HG02610 (cell line): ENCODE results near the gene ME3.
A peak's percentile ranks its signal among the peaks of the same experiment; 100 is the strongest.

Experiments used
- ATAC-seq: cut with Tn5 transposase; IDR thresholded peaks from one replicate; pipeline ENCODE4 v1.9.1; 2021; ENCODE audit warnings: mild to moderate bottlenecking, moderate library complexity; ENCODE audit not compliant: unreplicated experiment

Gene ME3

GRCh38 chr11:86469491-86470388, 202.7 kb downstream of the ME3 start:
- no peak for ATAC-seq

GRCh38 chr11:86468169-86468568, 204.2 kb downstream of the ME3 start:
- ATAC-seq = no peak

DNA sequence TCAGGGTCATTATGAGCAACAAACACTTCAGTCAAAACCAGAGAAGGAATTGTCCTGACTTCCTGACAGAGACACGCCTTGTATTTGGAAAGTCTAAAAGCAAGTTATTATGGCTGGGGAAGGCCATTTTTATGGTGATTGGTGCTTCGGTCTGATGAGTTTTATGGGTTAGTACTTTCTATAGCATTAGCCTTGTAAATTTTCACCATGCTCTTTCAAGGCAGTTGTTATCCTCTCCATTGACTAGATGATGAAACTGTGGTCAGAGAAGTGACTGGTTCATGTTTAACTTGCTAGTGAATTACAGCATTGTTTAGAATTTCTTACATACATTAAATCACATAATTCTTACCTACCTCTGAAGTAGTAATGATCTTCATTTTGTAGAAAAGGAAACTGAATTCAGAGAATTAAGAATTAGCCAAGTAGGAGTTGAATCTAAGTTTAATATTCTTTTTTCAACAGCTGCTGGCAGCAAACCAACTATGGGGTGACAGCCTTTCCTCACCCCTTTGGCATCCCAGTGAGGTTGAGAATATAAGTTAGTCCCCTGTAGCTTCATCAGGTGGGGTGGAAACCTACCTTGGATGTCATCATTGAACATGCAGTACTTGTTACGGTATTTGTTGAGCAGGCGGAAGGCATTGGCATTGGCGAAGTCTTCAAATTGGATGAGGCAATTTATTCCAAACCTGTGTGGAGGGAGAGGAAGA, 207.8 kb downstream of the ME3 start:
- no peak for ATAC-seq

DNA sequence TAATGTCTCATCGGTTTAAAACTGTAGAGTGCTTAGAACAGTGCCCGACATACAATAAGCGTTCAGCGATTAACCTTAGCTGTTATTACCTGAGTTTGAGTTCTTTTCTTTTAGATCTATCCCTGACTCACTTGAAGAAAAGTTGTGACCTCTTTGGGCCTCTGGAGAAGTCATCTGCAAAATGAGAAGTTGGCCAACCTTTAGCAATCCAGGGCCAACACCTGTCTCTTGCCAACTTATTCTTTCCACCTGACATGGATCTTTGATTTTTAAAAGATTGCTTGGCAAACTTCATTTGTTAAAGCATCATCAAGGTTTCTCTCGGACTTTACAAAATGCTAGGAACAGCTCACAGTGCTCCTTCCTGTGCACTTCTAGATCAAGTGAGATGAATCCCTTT, 208.5 kb downstream of the ME3 start:
- ATAC-seq = no peak

DNA sequence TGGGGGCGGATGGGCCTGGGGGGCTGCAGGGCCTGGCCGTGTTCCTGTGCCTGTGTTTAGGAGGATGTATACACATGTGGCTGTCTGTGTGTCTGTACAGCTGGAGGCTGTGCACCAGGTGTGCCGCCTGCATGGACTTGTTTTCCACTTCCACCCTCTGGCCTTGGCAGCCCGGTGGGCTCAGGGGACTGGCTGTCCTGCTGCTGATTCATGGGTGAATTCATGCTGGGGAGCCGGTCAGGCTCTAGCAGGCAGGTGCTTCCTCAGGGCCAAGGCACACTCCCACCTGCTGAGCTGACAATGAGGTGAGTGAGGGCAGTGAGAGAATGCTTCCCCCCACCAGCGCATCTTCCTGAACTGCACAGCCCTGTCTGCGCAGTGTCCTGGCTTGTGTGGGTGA, 209.3 kb downstream of the ME3 start:
- no peak for ATAC-seq

- no peak for ATAC-seq
Measured at GRCh38 chr11:86461892-86462291, 210.5 kb downstream of the ME3 start.

DNA sequence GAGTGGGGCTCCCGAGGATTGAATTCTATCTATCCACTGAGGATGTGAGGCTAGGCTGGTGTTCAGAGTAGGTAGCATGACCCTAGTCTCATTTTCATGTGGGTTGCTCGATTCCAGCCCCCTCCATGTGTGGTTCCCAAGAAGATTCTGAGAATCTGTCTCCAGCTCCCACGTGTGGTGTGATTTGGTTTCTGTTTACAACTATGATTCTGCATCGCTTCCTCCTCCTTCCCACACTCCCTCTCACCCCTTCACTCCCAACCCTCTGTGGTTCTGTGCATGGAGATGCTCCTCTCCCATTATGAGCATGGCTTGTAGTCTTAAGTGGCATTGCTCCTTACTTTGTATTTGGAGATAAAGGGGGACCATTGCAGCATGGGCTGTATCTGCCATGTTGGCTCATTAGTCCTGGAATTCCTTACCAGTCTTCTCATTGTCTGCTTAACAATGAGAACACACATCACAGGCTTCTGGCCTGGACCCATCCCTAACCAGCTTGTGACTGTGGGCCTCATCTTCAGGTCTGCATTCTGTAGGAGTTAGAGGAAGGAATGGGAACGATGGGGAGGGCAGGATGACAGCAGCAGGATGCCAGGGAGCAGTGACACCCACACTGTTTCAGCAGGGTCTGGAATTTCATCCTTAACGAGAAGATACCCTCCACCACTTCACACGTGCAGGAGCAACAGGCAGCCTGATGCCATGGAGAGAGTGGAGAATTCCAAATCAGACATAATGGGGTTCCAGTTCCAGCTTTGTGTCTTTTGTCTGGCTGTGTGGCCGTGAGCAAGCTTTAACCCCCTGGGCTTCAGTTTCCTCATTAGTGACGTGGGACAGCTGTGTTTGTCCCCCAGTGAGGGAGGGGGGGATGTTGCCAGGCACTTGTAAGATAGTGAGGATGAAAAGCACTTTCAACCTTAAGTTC, 211.7 kb downstream of the ME3 start:
- no peak for ATAC-seq

DNA sequence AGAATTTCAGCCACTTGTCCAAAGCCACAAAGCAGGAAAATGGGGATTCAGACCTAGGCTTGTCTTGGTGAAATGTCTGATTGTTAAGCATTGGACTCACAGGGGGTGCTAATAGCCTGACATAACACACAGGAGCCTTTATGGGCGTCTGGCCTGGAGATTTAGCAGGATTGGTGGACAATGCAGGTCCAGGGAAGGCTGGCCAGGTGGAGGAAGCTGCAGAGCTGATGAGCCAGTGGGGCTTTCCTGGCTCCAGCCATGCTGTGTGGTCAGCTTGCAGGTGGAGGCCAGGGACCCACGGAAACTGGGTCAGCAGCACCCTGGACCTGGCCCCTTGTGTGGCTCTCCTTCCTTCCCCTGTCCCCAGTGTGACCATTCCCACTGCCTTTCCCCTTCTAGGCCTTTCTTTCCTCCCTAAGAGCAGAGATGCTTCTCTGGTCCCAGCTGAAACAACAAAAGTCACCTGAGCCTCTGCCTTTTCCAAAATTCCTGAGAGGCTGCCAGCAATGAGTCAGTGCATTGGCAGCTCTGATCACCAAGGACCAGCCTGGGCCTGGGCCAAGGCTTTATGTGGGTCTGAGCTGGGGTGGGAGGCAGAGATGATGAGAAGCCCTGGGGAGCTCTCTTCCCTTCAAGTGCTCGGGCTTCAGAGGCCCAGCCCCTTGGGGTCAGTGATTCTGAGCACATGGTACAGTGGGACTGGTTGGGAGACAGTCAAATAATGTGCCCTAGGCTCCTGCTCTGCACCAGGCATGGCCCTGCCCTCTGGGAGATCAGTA, 212.5 kb downstream of the ME3 start:
- ATAC-seq = no peak

DNA sequence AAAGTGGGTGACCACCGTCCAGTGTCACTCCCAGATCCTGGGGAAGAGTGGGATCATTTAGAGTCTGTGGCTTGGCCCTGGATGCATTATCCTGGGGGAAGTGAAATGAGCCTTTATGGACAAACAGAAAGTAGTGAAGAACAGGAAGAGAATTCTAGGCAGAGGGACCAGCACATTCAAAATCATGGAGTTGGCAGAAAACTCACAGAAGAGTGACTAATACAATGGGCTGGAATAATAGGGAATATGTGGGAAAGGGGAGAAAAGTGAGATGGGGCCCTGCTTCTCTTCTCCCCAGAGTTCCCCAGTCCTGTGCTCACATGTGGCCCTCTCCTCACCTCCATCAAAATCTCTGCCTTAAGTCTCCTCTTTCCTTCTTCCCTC, 213.4 kb downstream of the ME3 start:
- no peak for ATAC-seq

- ATAC-seq = no peak
Measured at GRCh38 chr11:86458294-86459001, 214.0 kb downstream of the ME3 start.

GRCh38 chr11:86456075-86456939, 216.1 kb downstream of the ME3 start:
- ATAC-seq = peak; percentile 89

- no peak for ATAC-seq
Measured at GRCh38 chr11:86453290-86454030, 219.0 kb downstream of the ME3 start.

- ATAC-seq = no peak
Measured at GRCh38 chr11:86449993-86450629, 222.3 kb downstream of the ME3 start.

GRCh38 chr11:86447763-86448480, 224.5 kb downstream of the ME3 start:
- ATAC-seq = peak; percentile 29

DNA sequence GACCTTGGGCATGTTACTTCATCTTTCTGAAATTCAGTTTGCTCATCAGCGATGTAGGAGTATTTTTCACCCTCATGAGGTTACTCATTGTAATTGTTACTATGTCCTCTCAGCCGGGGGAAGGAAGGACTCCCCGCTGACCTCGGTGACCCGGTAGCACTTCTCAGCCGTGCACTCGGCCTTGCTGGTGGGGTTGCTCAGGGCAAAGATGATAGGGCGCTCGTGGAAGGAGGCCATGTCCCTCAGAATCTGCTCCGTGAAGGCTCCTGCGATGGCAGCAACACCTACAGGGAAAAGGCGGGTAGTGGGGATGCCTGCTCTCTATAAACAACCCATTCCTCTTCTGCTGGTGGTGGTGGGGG, 225.5 kb downstream of the ME3 start:
- ATAC-seq = no peak

DNA sequence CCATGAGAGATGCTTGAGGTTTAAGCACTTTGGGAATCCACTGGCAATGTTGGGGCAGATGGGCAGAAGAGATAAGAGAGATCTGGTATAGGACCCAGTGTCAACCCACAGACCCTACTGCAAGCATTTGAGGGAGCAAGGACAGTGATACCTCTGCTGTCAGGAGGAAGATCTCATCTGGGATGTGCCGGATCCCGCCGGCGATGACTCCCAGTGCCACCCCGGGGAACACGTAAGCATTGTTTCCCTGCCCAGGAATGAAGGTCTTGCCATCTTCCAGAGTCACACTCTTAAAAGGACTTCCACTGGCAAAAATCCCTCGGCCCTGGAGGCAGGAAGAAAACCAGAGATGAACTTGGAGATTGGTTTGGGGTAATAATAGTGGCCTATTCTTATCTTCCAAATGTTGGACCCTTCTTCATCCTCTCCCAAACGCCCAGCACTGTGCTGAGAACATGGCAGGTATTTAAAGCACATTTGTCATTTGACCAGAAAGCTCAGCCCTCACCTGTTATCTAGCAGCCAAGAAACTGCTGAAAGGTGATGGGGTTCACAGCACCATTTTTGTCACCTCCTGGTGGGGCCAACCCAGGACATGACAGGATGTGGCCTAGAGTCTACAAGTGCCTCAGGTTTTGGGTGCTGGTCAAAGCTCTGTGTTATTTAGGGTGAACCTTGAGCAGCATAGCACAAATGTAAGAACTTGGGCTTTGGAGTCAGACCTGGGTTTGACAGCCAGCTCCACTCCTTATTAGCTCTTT, 226.1 kb downstream of the ME3 start:
- no peak for ATAC-seq
